ENCODE measurements around the gene SLC9A8.

DNA sequence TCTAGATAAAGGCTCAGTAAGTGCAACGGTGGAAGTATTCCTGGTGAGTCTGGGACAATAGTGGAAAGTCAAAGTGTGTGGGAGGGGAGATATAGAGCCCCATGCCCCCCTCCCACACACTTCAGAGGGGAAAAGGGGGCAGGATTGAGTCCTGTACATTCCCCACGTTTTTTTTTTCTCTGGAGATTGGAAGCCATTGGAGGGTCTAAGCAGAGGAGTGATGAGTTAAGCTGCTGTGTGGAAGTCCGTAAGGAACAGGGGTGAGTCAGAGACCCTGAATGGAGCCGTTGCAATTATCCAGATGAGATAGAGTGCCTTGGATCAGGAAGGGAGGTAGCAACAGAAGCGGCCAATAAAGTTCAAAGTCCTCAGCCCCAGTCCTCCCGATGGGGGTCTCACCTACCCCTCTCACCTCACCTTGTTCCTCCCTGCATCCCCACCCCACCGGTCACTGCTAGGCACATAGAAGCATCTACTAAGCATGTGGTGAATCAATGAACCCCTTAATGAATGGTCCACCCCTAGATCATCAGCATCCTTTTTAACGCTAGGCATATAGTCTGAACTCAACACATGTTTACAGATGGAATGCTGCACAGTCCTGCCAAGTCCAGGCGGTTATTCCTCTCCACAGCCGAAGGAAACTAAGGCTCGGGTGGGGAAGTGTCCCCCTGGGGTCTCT is 662 bp upstream of the SLC9A8 start:
- no peak for TF ChIP-seq POLR2AphosphoS5 (IDR thresholded peaks at IDR 0.05; ENCODE audit: low read depth, low read length)
- TF ChIP-seq, protein P1, sequence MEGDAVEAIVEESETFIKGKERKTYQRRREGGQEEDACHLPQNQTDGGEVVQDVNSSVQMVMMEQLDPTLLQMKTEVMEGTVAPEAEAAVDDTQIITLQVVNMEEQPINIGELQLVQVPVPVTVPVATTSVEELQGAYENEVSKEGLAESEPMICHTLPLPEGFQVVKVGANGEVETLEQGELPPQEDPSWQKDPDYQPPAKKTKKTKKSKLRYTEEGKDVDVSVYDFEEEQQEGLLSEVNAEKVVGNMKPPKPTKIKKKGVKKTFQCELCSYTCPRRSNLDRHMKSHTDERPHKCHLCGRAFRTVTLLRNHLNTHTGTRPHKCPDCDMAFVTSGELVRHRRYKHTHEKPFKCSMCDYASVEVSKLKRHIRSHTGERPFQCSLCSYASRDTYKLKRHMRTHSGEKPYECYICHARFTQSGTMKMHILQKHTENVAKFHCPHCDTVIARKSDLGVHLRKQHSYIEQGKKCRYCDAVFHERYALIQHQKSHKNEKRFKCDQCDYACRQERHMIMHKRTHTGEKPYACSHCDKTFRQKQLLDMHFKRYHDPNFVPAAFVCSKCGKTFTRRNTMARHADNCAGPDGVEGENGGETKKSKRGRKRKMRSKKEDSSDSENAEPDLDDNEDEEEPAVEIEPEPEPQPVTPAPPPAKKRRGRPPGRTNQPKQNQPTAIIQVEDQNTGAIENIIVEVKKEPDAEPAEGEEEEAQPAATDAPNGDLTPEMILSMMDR (IDR thresholded peaks at IDR 0.05; ENCODE audit: control extremely low read depth in 1 of 3, insufficient read depth in 1 of 3, low read depth in 1 of 3, low read length in 3 of 3), result no peak
- TF ChIP-seq, protein P2, sequence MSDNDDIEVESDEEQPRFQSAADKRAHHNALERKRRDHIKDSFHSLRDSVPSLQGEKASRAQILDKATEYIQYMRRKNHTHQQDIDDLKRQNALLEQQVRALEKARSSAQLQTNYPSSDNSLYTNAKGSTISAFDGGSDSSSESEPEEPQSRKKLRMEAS (IDR thresholded peaks at IDR 0.05), result no peak
- TF ChIP-seq POLR2A (IDR thresholded peaks at IDR 0.05; ENCODE audit: control extremely low read depth in 1 of 2, low read depth in 2 of 2, low read length in 2 of 2), result no peak
- TF ChIP-seq SUZ12 (IDR thresholded peaks at IDR 0.05; ENCODE audit: low read length), result no peak
- no peak for TF ChIP-seq RXRA (IDR thresholded peaks at IDR 0.05; ENCODE audit: insufficient read depth, low read depth, low read length)

Measured in H1 (cell line).